ENCODE measurements around the gene GPR146. TPM values are rescaled to one million over a fixed set of nuclear protein-coding genes. Genes with fewer than 3 reads are reported as not detected.

GPR146 gene
- total and polyA plus RNA-seq, 2 experiments from 2014 or later = 2.6 to 5.2 TPM

GRCh38 chr7:1104516-1105179 lies 60.3 kb downstream of the GPR146 start:
- Histone ChIP-seq H4K20me1 (ENCODE audit: insufficient read depth, poor library complexity, severe bottlenecking) (no peaks in the 10 kb centered on the region), H3K27me3 (no peaks in the 10 kb centered on the region), H3K79me2 (no peaks in the 10 kb centered on the region), H3K27ac (no peak overlapping the region), H3K4me2 (no peak overlapping the region), H3K9me2 (replicated peaks; ENCODE audit: insufficient read depth) (no peaks in the 10 kb centered on the region), H3K4me1 (ENCODE audit: insufficient read depth) (peaks cover 8% of the 10 kb centered on the region), H3K4me3 (no peak overlapping the region), H2AFZ (no peak overlapping the region), H3K9me3 (ENCODE audit: low read depth) (no peaks in the 10 kb centered on the region), H3K36me3 (replicated peaks; ENCODE audit: insufficient read depth, low read depth) (no peaks in the 10 kb centered on the region)
- no peak for DNase-seq (ENCODE audit: low spot score)
- TF ChIP-seq CTCF (IDR thresholded peaks at IDR 0.05; ENCODE audit: poor library complexity) (no peak), EZH2 (IDR thresholded peaks at IDR 0.05; ENCODE audit: borderline replicate concordance) (no peak), EZH2phosphoT487 (IDR thresholded peaks at IDR 0.05; ENCODE audit: low read depth, severe bottlenecking, unreplicated experiment) (no peak)
- WGBS (ENCODE audit: low lambda C conversion rate, missing lambda C conversion rate) = 87% methylated on average over 13 of the region's 13 CpGs

GRCh38 chr7:1105189-1105588 lies 60.8 kb downstream of the GPR146 start:
- Histone ChIP-seq H3K36me3 (replicated peaks; ENCODE audit: insufficient read depth, low read depth) (no peaks in the 10 kb centered on the region), H4K20me1 (ENCODE audit: insufficient read depth, poor library complexity, severe bottlenecking) (no peaks in the 10 kb centered on the region), H3K27ac (no peak overlapping the region), H2AFZ (no peak overlapping the region), H3K9me2 (replicated peaks; ENCODE audit: insufficient read depth) (no peaks in the 10 kb centered on the region), H3K4me2 (no peak overlapping the region), H3K4me1 (ENCODE audit: insufficient read depth) (peaks cover 8% of the 10 kb centered on the region), H3K9me3 (ENCODE audit: low read depth) (no peaks in the 10 kb centered on the region), H3K79me2 (no peaks in the 10 kb centered on the region), H3K4me3 (no peak overlapping the region), H3K27me3 (no peaks in the 10 kb centered on the region)
- TF ChIP-seq CTCF (IDR thresholded peaks at IDR 0.05; ENCODE audit: poor library complexity) (no peak), EZH2 (IDR thresholded peaks at IDR 0.05; ENCODE audit: borderline replicate concordance) (no peak), EZH2phosphoT487 (IDR thresholded peaks at IDR 0.05; ENCODE audit: low read depth, severe bottlenecking, unreplicated experiment) (no peak)
- DNase-seq (ENCODE audit: low spot score) = no peak
- 90% methylated on average over 11 of the region's 11 CpGs for WGBS (ENCODE audit: low lambda C conversion rate, missing lambda C conversion rate)

- Histone ChIP-seq H3K79me2 (no peaks in the 10 kb centered on the region), H4K20me1 (ENCODE audit: insufficient read depth, poor library complexity, severe bottlenecking) (no peaks in the 10 kb centered on the region), H3K9me2 (replicated peaks; ENCODE audit: insufficient read depth) (no peaks in the 10 kb centered on the region), H2AFZ (no peak overlapping the region), H3K4me1 (ENCODE audit: insufficient read depth) (peaks cover 8% of the 10 kb centered on the region), H3K27me3 (no peaks in the 10 kb centered on the region), H3K4me3 (no peak overlapping the region), H3K36me3 (replicated peaks; ENCODE audit: insufficient read depth, low read depth) (no peaks in the 10 kb centered on the region), H3K27ac (no peak overlapping the region), H3K9me3 (ENCODE audit: low read depth) (no peaks in the 10 kb centered on the region), H3K4me2 (no peak overlapping the region)
- no peak for TF ChIP-seq EZH2 (IDR thresholded peaks at IDR 0.05; ENCODE audit: borderline replicate concordance)
- TF ChIP-seq CTCF (IDR thresholded peaks at IDR 0.05; ENCODE audit: poor library complexity) = no peak
- TF ChIP-seq EZH2phosphoT487 (IDR thresholded peaks at IDR 0.05; ENCODE audit: low read depth, severe bottlenecking, unreplicated experiment) = no peak
- no peak for DNase-seq (ENCODE audit: low spot score)
- WGBS (ENCODE audit: low lambda C conversion rate, missing lambda C conversion rate) = 95% methylated on average over 27 of the region's 27 CpGs
Observed at GRCh38 chr7:1106063-1106792, 61.9 kb downstream of the GPR146 start.
